HG03039 (cell line): Measurements from ENCODE around the gene ZNF132.
"Not testable (repeated sequence)": the region's sequence is repeated elsewhere in the genome, so short reads cannot be mapped to it uniquely, and the experiment has no call there.

Experiments used
- ATAC-seq: cut with Tn5 transposase; IDR thresholded peaks from one replicate; pipeline ENCODE4 v1.9.1; 2021; ENCODE audit warnings: mild to moderate bottlenecking, moderate library complexity; ENCODE audit not compliant: unreplicated experiment

Gene ZNF132

GRCh38 chr19:58468216-58468839 lies 28.4 kb upstream of the ZNF132 start:
- ATAC-seq: no peak

- peak; percentile 93 for ATAC-seq
Observed at GRCh38 chr19:58466760-58467589, 27.0 kb upstream of the ZNF132 start, which contains the start of gene ZNF324. Gene ZNF324, plus strand, starts transcription at chr19:58467080. Its CDS starts 2,106 bp downstream, at chr19:58469186.

DNA sequence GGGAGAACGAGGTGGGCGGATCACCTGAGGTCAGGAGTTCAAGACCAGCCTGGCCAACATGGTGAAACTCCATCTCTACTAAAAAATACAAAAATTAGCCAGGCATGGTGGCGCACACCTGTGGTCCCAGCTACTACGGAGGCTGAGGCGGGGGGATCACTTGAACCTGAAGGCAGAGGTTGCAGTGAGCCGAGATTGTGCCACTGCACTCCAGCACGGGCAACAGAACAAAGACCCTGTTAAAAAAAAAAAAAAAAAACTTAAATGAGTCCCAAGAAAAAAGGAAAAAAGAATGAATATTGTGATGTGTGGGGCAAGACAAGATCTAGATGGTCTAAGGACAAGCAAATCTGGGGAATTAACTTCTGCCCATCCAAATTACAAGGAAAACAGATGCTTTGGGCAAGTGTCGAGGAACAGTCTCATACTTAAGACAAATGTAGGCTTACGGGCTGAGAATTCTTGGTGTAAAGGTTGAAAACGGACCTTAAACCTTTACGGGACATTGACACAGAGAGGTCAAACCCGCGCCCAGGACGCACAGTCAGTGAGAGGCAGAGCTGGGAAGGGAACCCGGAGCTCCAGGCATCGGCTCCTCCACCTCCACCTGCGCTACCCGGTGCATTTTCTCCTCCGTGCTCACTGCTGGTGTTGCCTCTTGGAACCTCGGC lies 26.3 kb upstream of the ZNF132 start:
- ATAC-seq: no peak

DNA sequence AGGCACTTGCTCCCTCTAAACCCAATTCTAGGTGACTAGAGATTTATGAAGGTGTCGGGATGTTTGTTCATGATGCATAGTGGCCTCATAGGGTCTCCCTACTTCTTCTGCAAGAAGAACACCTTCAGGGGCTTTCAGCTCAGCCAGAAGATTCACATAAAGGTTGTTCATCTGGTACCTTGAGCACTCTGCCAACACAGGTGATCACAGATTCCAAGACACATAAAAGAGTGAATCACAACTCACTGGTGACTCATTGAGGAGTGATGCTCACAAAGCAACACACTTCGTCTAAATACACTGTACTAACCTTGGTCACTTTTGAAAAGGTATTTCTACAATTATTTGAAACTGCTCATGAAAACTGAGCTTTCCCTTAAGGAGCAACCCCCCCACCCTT lies 20.1 kb upstream of the ZNF132 start:
- ATAC-seq: no peak

- no peak for ATAC-seq
Observed at GRCh38 chr19:58456111-58456510, 16.2 kb upstream of the ZNF132 start.

GRCh38 chr19:58455306-58455705 lies 15.4 kb upstream of the ZNF132 start:
- ATAC-seq: no peak

DNA sequence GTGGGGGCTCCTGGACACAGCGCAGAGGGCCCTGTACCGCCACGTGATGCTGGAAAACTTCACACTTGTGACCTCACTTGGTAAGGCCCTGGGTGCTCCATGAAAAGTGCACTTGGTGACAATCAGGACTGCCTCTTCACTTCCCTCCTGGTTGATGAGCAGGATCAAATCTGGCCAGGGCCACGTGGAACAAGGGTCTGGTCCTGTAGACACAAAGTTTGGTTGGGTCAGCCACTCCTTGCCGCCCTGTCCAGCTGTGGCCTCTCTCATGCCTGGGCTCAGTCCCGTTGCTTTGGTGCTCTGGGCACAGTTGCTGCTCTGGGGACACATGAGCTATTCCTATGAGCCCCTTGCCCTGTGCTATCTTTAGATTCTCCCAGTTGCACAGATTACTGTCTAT lies 13.8 kb upstream of the ZNF132 start:
- ATAC-seq: no peak

DNA sequence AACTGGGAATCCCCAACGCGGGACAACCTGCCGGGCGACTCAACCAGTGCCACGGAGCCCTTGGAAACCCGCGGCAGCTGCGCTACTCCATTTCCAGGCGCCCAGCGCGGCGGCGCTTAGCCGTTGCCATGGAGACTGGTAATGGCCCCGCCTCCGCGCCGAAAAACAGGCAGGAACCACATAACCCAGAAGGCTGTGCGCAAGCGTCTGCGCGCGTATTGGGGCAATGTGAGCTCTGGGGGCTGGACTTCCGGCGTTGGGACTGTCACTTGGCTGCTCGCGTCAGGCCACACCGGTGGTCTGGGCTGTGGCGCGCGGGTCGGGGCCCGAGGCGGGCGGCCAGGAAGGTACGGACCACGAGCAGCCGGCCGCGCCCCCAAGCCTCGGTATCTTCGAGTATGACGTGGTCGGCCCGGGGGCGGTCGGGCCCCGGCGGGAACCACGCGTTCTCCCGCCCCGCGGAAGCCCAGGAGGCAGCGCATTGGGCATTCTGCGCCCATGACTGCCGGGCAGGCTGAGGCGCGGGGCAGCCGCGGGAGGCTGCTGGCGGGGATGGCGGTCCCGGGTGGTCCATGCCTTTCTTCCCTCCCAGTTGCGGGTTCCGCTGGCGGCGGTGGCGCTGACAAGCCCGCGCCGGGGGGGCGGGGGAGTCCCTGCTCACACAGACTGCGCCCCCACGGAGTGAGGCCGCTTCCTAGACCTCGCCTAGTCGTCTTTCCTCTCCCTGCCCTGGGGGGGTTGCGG lies 11.6 kb upstream of the ZNF132 start, which contains the start of gene ZNF324B:
Gene ZNF324B, plus strand, starts transcription at position 265 of the 744 bp plus-strand sequence. CDS start 2,080 bp downstream, outside the sequence.
- ATAC-seq: peak; percentile 92

DNA sequence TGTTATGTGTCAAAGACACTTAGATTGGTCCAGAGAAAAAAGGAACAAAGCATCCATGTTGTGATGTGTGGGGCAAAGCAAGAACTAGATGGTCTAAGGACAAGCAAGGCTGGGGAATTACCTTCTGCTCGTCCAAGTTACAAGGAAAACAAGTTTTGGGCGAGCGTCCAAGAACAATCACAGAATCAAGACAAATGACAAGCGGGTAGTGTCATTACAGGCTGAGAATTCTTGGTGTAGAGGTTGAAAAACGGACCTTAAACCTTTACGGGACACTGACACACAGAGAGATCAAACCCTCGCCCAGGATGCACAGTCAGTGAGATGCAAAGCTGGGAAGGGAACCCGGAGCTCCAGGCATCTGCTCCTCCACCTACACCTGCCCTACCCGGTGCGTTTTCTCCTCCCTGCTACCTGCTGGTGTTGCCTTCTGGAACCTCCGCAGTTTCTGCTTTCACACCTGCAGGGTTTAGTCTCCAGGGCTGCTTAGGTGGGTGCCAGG lies 11.0 kb upstream of the ZNF132 start:
- no peak for ATAC-seq

- not testable (repeated sequence) for ATAC-seq
Observed at GRCh38 chr19:58449980-58450379, 10.0 kb upstream of the ZNF132 start.

GRCh38 chr19:58448860-58449259 lies 8.9 kb upstream of the ZNF132 start:
- ATAC-seq: not testable (repeated sequence)

GRCh38 chr19:58442986-58443385 lies 3.0 kb upstream of the ZNF132 start:
- ATAC-seq: not testable (repeated sequence)

DNA sequence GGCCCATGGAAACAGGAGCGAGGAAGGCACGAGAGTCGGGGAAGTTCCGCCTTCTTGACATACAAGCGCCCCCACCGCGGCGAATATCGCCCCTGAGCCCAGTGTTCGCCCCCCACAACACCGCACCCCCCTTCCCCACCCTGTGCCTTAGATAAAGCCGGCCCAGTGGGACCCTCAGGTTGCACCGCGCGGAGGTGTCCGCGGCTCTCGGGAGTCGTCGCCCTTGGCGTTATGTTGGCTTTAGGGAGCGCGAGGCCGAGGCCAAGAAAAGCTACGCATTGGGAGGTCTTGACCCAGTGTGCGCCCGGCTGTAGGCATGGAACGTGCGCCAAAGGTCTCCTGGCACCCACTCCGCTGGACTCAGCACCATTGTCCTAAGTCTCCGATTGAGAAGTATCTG lies 603 bp upstream of the ZNF132 start:
- no peak for ATAC-seq

DNA sequence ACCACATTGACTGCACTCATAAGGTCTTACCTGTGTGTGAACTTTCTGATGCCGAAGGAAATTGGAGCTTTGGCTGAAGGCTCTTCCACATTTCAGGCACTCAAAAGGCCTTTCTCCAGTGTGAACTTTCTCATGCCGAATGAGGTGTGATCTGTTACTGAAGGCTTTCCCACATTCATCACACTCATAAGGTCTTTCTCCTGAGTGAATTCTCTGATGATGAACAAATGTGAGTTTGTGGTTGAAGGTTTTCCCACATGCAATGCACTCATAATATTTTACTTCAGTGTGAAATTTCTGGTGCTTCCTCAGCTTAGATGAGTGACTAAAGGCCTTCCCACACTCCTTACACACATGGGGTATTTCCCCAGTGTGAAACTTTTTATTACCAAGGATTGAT lies 5.7 kb downstream of the ZNF132 start:
- ATAC-seq: no peak

- ATAC-seq: no peak
Observed at GRCh38 chr19:58429745-58430144, 10.2 kb downstream of the ZNF132 start.

- no peak for ATAC-seq
Observed at GRCh38 chr19:58428617-58429016, 11.3 kb downstream of the ZNF132 start.

- ATAC-seq: no peak
Observed at GRCh38 chr19:58417071-58417470, 22.9 kb downstream of the ZNF132 start.

DNA sequence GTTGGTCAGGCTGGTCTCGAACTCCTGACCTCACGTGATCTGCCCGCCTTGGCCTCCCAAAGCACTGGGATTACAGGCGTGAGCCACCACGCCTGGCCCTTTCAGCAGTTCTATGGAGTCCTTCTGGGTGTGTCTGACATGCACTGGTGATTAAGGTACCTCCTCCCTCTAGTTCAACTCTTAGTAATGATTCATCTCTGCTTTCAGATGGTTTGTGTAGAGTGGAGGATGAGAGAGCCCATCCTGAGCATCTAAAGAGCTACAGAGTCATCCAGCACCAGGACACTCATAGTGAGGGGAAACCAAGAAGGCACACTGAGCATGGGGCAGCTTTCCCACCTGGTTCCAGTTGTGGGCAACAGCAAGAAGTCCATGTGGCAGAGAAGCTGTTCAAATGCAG lies 23.3 kb downstream of the ZNF132 start:
- ATAC-seq: no peak

DNA sequence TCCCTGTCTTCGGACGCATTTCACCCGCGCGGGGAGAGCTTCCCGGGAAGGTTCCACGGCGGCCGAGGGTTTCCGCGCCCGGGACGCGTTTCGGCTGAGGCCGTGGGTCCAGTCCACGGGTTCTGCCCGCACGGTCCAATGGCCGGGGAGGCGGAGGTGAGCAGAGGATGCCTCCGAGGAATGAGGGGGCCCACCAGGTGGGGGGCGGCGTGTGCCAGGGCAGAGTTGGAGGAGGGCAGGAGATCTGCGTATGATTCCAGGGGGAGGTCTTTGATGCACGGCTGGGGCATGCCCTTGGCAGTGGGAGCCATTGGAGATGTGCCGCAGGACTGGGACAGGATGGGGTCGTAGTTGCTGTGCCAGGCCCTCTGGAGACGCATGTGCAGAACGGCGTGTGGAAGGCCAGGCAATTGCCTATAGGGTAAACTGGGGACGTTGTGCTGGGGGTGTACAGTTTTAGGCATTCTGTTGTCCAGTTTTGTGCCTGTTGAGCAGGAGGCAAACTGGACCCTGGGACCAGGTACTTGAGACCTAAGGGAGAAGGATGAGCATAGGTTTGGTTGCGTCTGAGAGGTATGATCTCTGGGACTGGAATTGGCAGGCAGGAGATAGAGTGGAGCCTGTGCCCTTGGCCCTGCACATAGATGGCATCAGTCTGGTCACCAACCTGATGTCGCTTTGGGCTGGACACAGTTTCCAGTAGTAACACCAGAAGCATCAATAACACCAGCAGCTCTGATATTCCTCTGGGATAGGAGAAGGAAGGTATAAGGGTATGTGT lies 30.8 kb downstream of the ZNF132 start:
- no peak for ATAC-seq
